ENCODE measurements around the gene SLCO1B3.
"Not testable (repeated sequence)": the region's sequence is repeated elsewhere in the genome, so short reads cannot be mapped to it uniquely, and the experiment has no call there.

Gene SLCO1B3, protein sequence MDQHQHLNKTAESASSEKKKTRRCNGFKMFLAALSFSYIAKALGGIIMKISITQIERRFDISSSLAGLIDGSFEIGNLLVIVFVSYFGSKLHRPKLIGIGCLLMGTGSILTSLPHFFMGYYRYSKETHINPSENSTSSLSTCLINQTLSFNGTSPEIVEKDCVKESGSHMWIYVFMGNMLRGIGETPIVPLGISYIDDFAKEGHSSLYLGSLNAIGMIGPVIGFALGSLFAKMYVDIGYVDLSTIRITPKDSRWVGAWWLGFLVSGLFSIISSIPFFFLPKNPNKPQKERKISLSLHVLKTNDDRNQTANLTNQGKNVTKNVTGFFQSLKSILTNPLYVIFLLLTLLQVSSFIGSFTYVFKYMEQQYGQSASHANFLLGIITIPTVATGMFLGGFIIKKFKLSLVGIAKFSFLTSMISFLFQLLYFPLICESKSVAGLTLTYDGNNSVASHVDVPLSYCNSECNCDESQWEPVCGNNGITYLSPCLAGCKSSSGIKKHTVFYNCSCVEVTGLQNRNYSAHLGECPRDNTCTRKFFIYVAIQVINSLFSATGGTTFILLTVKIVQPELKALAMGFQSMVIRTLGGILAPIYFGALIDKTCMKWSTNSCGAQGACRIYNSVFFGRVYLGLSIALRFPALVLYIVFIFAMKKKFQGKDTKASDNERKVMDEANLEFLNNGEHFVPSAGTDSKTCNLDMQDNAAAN

DNA sequence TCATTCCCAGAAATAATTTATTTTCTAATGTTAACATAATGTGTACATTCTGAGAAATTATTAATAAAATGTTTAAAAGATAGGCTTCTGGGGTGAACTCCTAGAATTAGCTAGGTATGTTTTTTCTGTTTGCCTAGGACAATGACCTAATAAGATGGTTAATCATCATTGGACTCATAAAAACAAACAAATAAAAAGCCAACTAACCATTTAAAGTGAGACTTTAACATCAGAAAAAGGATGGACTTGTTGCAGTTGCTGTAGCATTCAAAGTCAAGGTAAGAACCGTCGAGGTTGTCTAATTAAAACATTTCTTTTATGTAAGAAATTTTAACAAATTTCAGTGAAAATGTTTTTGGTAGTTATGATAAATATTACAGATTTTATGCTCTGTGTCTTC lies at the start of gene SLCO1B3:
TSS of gene SLCO1B3 (plus strand) at position 219 of the 400 bp plus-strand sequence. CDS start 5,034 bp downstream, outside the sequence.
- Mint-ChIP-seq H3K4me1 (no peaks in the 10 kb centered on the region), H3K9me3 (peaks cover 4% of the 10 kb centered on the region), H3K4me3 (no peak within 1 kb of the TSS), H3K27ac (no peak within 1 kb of the TSS), H3K36me3 (ENCODE audit: low read depth) (no peaks in the 10 kb centered on the region), H3K27me3 (ENCODE audit: low read depth, poor library complexity) (no peaks in the 10 kb centered on the region)
- DNase-seq: no peak
- no peak for TF ChIP-seq CTCF (IDR thresholded peaks at IDR 0.05)

DNA sequence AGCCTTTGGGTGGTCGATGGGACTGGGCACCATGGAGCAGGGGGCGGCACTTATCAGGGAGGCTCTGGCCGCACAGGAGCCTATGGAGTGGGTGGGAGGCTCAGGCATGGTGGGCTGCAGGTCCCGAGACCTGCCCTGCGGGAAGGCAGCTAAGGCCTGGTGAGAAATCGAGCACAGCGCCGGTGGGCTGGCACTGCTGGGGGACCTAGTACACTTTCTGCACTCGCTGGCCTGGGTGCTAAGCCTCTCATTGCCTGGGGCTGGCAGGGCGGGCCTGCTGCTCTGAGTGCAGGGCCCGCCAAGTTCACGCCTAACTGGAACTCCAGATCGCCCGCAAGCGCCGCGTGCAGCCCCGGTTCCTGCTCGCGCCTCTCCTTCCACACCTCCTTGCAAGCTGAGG lies 33.1 kb upstream of the SLCO1B3 start:
- no peak for TF ChIP-seq CTCF (IDR thresholded peaks at IDR 0.05)
- H3K27me3 Mint-ChIP-seq (ENCODE audit: low read depth, poor library complexity): no peaks in the 10 kb centered on the region
- H3K27ac Mint-ChIP-seq: no peak overlapping the region
- no peak overlapping the region for H3K4me3 Mint-ChIP-seq
- H3K4me1 Mint-ChIP-seq: no peaks in the 10 kb centered on the region
- no peak for DNase-seq
- peaks cover 3% of the 10 kb centered on the region for H3K36me3 Mint-ChIP-seq (ENCODE audit: low read depth)
- H3K9me3 Mint-ChIP-seq: peaks cover 25% of the 10 kb centered on the region

DNA sequence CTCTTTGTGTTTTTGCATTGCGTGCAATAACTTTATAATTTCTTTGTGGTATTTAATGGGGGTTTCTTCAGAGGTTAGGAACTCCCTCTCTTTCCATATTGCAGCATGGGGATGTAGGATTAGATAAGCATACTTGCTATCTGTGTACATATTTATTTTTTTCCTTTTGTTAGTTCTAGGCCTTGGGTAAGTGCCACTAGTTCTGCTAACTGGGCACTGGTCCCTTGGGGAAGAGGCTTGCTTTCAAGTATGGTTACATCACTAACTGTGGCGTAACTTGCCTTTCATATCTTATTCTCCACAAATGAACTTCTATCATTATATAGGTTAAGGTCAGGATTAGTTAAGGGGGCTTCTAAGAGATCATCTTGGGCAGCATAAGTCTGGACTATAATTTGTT lies 31.5 kb upstream of the SLCO1B3 start:
- no peak for TF ChIP-seq CTCF (IDR thresholded peaks at IDR 0.05)
- Mint-ChIP-seq H3K27me3 (ENCODE audit: low read depth, poor library complexity) (no peaks in the 10 kb centered on the region), H3K9me3 (peaks cover 25% of the 10 kb centered on the region), H3K4me3 (no peak overlapping the region), H3K36me3 (ENCODE audit: low read depth) (peaks cover 3% of the 10 kb centered on the region), H3K27ac (no peak overlapping the region), H3K4me1 (no peaks in the 10 kb centered on the region)
- no peak for DNase-seq

DNA sequence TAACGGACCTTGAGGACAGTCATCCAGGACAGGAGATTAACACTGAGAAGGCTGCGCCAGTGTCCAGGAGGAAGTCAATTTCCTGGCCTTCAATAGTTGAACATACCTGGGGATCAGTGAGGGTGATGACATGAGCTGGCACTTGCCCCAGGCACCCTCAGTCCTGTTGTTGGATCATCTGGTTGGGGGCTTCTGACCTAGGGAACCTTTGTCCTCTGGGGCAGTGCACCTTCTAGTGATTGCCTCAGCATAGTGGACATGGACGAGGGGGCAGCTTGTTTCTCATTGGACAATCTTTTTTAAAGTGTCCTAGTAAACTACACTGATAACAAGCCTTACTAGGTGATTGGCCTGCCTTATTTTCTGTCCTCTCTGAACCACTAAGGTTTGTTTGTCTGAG lies 30.5 kb upstream of the SLCO1B3 start:
- not testable (repeated sequence) for H3K27me3 Mint-ChIP-seq (ENCODE audit: low read depth, poor library complexity); H3K4me3 Mint-ChIP-seq; H3K4me1 Mint-ChIP-seq; H3K36me3 Mint-ChIP-seq (ENCODE audit: low read depth); DNase-seq; H3K27ac Mint-ChIP-seq
- peaks cover 29% of the 10 kb centered on the region for H3K9me3 Mint-ChIP-seq

DNA sequence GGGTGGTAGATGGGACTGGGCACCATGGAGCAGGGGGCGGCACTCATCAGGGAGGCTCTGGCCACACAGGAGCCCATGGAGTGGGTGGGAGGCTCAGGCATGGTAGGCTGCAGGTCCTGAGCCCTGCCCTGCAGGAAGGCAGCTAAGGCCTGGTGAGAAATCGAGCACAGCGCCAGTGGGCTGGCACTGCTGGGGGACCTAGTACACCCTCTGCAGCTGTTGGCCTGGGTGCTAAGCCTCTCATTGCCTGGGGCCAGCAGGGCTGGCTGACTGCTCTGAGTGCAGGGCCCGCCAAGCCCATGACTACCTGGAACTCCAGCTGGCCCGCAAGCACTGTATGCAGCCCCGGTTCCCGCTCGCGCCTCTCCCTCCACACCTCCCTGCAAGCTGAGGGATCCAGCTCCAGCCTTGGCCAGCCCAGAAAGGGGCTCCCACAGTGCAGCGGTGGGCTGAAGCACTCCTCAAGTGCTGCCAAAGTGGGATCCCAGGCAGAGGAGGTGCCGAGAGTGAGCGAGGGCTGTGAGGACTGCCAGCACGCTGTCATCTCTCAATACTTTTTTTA lies 26.6 kb upstream of the SLCO1B3 start:
- DNase-seq; H3K4me3 Mint-ChIP-seq; H3K27ac Mint-ChIP-seq; H3K27me3 Mint-ChIP-seq (ENCODE audit: low read depth, poor library complexity); H3K36me3 Mint-ChIP-seq (ENCODE audit: low read depth); H3K4me1 Mint-ChIP-seq: not testable (repeated sequence)
- peaks cover 12% of the 10 kb centered on the region for H3K9me3 Mint-ChIP-seq

DNA sequence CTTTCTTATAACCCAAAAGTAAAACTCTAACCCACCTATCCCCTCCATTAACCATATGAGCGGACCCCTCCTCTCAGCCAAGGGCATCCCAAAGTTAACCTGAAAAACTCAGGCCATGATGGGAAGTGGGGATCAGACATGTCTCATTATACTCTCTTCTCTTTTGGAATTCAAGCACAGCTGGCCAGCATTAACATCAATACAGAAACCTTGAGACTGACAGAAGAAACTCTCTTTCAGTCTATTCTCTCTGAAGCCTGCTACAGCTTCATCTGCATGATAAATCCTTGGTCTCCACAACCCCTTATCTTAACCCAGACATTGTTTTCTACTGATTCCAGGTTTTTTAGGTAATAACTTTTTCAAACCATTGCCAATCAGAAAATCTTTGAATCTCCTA lies 17.5 kb upstream of the SLCO1B3 start:
- no peaks in the 10 kb centered on the region for H3K36me3 Mint-ChIP-seq (ENCODE audit: low read depth)
- H3K9me3 Mint-ChIP-seq: peaks cover 3% of the 10 kb centered on the region

More for the DNA sequence above, 17.5 kb upstream of the SLCO1B3 start:
- no peaks in the 10 kb centered on the region for H3K27me3 Mint-ChIP-seq (ENCODE audit: low read depth, poor library complexity)
- no peaks in the 10 kb centered on the region for H3K4me1 Mint-ChIP-seq
- no peak overlapping the region for H3K27ac Mint-ChIP-seq
- no peak for TF ChIP-seq CTCF (IDR thresholded peaks at IDR 0.05)
- DNase-seq: no peak
- H3K4me3 Mint-ChIP-seq: no peak overlapping the region
